ENCODE measurements around the gene SUPT3H. TPM values are rescaled to one million over a fixed set of nuclear protein-coding genes. Genes with fewer than 3 reads are reported as not detected.

The SUPT3H gene
- total RNA-seq, 1 donor from 2014 or later: 4.9 TPM

- H3K4me3 ChIP-seq: no peak overlapping the region
- intact Hi-C loops (cut with DNase I): no loop called here
- no peaks in the 10 kb centered on the region for H3K4me1 ChIP-seq
- no peaks in the 10 kb centered on the region for H3K27me3 ChIP-seq
- no peak for TF ChIP-seq CTCF (IDR thresholded peaks at IDR 0.05)
- H3K36me3 ChIP-seq: no peaks in the 10 kb centered on the region
- ATAC-seq (no peak), DNase-seq (no peak)
- no peak overlapping the region for H3K27ac ChIP-seq
- H3K9me3 ChIP-seq: no peaks in the 10 kb centered on the region
Observed at GRCh38 chr6:45076217-45076930, 301.4 kb downstream of the SUPT3H start.

- Histone ChIP-seq H3K4me3 (no peak overlapping the region), H3K27ac (no peak overlapping the region), H3K27me3 (no peaks in the 10 kb centered on the region), H3K4me1 (no peaks in the 10 kb centered on the region), H3K9me3 (no peaks in the 10 kb centered on the region), H3K36me3 (no peaks in the 10 kb centered on the region)
- intact Hi-C loops (cut with DNase I): no loop called here
- TF ChIP-seq CTCF (IDR thresholded peaks at IDR 0.05): no peak
- ATAC-seq (no peak), DNase-seq (no peak)
Observed at GRCh38 chr6:45075246-45075645, 302.5 kb downstream of the SUPT3H start.

- Histone ChIP-seq H3K27me3 (no peaks in the 10 kb centered on the region), H3K4me3 (no peak overlapping the region), H3K27ac (no peak overlapping the region), H3K36me3 (no peaks in the 10 kb centered on the region), H3K4me1 (no peaks in the 10 kb centered on the region), H3K9me3 (no peaks in the 10 kb centered on the region)
- ATAC-seq: no peak
- intact Hi-C loops (cut with DNase I): no loop called here
- TF ChIP-seq CTCF (IDR thresholded peaks at IDR 0.05): no peak
- no peak for DNase-seq
Observed at GRCh38 chr6:45074439-45074838, 303.3 kb downstream of the SUPT3H start.

- no peaks in the 10 kb centered on the region for H3K36me3 ChIP-seq
- H3K4me1 ChIP-seq: no peaks in the 10 kb centered on the region
- TF ChIP-seq CTCF (IDR thresholded peaks at IDR 0.05): no peak
- no peak overlapping the region for H3K27ac ChIP-seq
- DNase-seq (no peak), ATAC-seq (no peak)
- no peaks in the 10 kb centered on the region for H3K27me3 ChIP-seq
- intact Hi-C loops (cut with DNase I): no loop called here
- no peak overlapping the region for H3K4me3 ChIP-seq
- H3K9me3 ChIP-seq: no peaks in the 10 kb centered on the region
Observed at GRCh38 chr6:45073771-45074170, 304.0 kb downstream of the SUPT3H start.

- Histone ChIP-seq H3K4me1 (no peaks in the 10 kb centered on the region), H3K4me3 (no peak overlapping the region), H3K36me3 (no peaks in the 10 kb centered on the region), H3K27ac (no peak overlapping the region), H3K27me3 (no peaks in the 10 kb centered on the region), H3K9me3 (no peaks in the 10 kb centered on the region)
- no peak for TF ChIP-seq CTCF (IDR thresholded peaks at IDR 0.05)
- DNase-seq: no peak
- intact Hi-C loops (cut with DNase I): no loop called here
- no peak for ATAC-seq
Observed at GRCh38 chr6:45072673-45073072, 305.1 kb downstream of the SUPT3H start.

- DNase-seq (no peak), ATAC-seq (no peak)
- Histone ChIP-seq H3K27me3 (no peaks in the 10 kb centered on the region), H3K27ac (no peak overlapping the region), H3K36me3 (no peaks in the 10 kb centered on the region), H3K4me3 (no peak overlapping the region), H3K4me1 (no peaks in the 10 kb centered on the region), H3K9me3 (no peaks in the 10 kb centered on the region)
- TF ChIP-seq CTCF (IDR thresholded peaks at IDR 0.05): no peak
- intact Hi-C loops (cut with DNase I): no loop called here
Observed at GRCh38 chr6:45072016-45072415, 305.7 kb downstream of the SUPT3H start.
